A549 (cell line): ENCODE data around the gene RBM11. TPM values are rescaled to one million over a fixed set of nuclear protein-coding genes. Genes with fewer than 3 reads are reported as not detected.

ENCODE experiments used
- ATAC-seq, 2 experiments: fragments of 200-7000 bp in 1 of 2; fragments of >200 bp in 1 of 2; cut with Nextera tagmentation in 1 of 2; cut with Tn5 transposase in 1 of 2; 3 replicates each; pipeline versions ENCODE4 v1.8.0 to v1.9.1; 2018 to 2020; ENCODE audit warnings: mild to moderate bottlenecking in 1 of 2, moderate library complexity in 1 of 2
- CTCF ChIA-PET: fragments of 300-600 bp; sonication (Branson Sonifier 250); formaldehyde crosslinking; extraction: SDS; loops from one replicate; lab custom pipeline; 2021; ENCODE audit warnings: antibody characterized with exemption, inconsistent platforms; lab: Yijun Ruan, JAX
- POLR2A ChIA-PET: fragments of 350-600 bp; formaldehyde crosslinking; extraction: SDS; loops from one replicate; lab custom pipeline; 2021; ENCODE audit warnings: antibody characterized with exemption, inconsistent platforms; lab: Yijun Ruan, JAX
- DNase-seq, 2 experiments: peaks; one replicate each; pipeline versions ENCODE4 v3.0.0 to v3.0.0-alpha.2; 2011 to 2016; ENCODE audit warnings: low read depth in 1 of 2, low spot score in 1 of 2
- FAIRE-seq: peaks from 2 replicates; lab custom pipeline; 2011; peaks lifted over from hg19 to GRCh38; lab: Jason Lieb, UNC
- H3K27ac ChIP-seq, 2 experiments: fragments of >200 bp; sonication (Bioruptor Twin); formaldehyde crosslinking; 3 replicates each; pipeline ENCODE4 v1.5.1; 2016 to 2017
- H3K4me1 ChIP-seq: fragments of >200 bp; sonication (Bioruptor Twin); formaldehyde crosslinking; 3 replicates; pipeline ENCODE4 v1.6.1; 2016
- H3K4me2 ChIP-seq: fragments of >200 bp; sonication (Bioruptor Twin); formaldehyde crosslinking; 3 replicates; pipeline ENCODE4 v1.6.1; 2016
- H3K4me3 ChIP-seq: fragments of >200 bp; sonication (Bioruptor Twin); formaldehyde crosslinking; 3 replicates; pipeline ENCODE4 v1.5.1; 2016
- H3K9me3 ChIP-seq: fragments of >200 bp; sonication (Bioruptor Twin); formaldehyde crosslinking; 3 replicates; pipeline ENCODE4 v1.6.1; 2016
- BHLHE40 ChIP-seq: IDR thresholded peaks from 2 replicates; pipeline ENCODE4 v1.6.1; 2012; ENCODE audit warnings: low read depth, low read length, inconsistent platforms
- EHF ChIP-seq: fragments of 250-450 bp; sonication (Bioruptor Pico); IDR thresholded peaks from 2 replicates; pipeline ENCODE4 v1.5.0; 2020; ENCODE audit warnings: mild to moderate bottlenecking
- EP300 ChIP-seq, 2 experiments: fragments of >200 bp; sonication (Bioruptor Twin); formaldehyde crosslinking; IDR thresholded peaks; 2 replicates in 1 of 2; 3 replicates in 1 of 2; pipeline ENCODE4 v1.6.1; 2016 to 2017
- FOSB ChIP-seq: fragments of 250-450 bp; sonication (Bioruptor Pico); IDR thresholded peaks from 2 replicates; pipeline ENCODE4 v1.5.0; 2020; ENCODE audit warnings: mild to moderate bottlenecking, moderate library complexity
- GATA3 ChIP-seq: IDR thresholded peaks from 2 replicates; pipeline ENCODE4 v1.6.1; 2012; ENCODE audit warnings: borderline replicate concordance
- HDAC2 ChIP-seq: fragments of 200-600 bp; sonication (generic); IDR thresholded peaks from 2 replicates; pipeline ENCODE4 v1.6.1; 2016
- HEYL ChIP-seq: fragments of 250-450 bp; sonication (Bioruptor Pico); IDR thresholded peaks from 2 replicates; pipeline ENCODE4 v1.8.0; 2021; ENCODE audit warnings: mild to moderate bottlenecking, moderate library complexity
- HOXA7 ChIP-seq: fragments of 250-450 bp; sonication (Bioruptor Pico); IDR thresholded peaks from 2 replicates; pipeline ENCODE4 v1.5.0; 2020; ENCODE audit warnings: mild to moderate bottlenecking, moderate library complexity
- JUN ChIP-seq, 2 experiments: fragments of >200 bp; sonication (Bioruptor Twin); formaldehyde crosslinking; IDR thresholded peaks; 2 replicates in 1 of 2; 3 replicates in 1 of 2; pipeline ENCODE4 v1.6.1; 2016 to 2017
- MAFK ChIP-seq: fragments of 450-650 bp; IDR thresholded peaks from 2 replicates; pipeline ENCODE4 v1.6.1; 2014; ENCODE audit not compliant: partially characterized antibody
- NR3C1 ChIP-seq: fragments of >200 bp; sonication (Bioruptor Twin); formaldehyde crosslinking; IDR thresholded peaks from 3 replicates; pipeline ENCODE4 v1.6.1; 2017
- POLR2A ChIP-seq: IDR thresholded peaks from 2 replicates; pipeline ENCODE4 v1.6.1; 2012; ENCODE audit warnings: mild to moderate bottlenecking, low read length
- RAD21 ChIP-seq, 2 experiments: fragments of >200 bp in 1 of 2; sonication (Bioruptor Twin) in 1 of 2; formaldehyde crosslinking in 1 of 2; IDR thresholded peaks in 1 of 2; conservative IDR thresholded peaks in 1 of 2; 2 replicates in 1 of 2; 3 replicates in 1 of 2; pipeline ENCODE4 v1.6.1; 2012 to 2018; ENCODE audit warnings: inconsistent platforms in 1 of 2
- RARB ChIP-seq: fragments of 250-450 bp; sonication (Bioruptor Pico); IDR thresholded peaks from 2 replicates; pipeline ENCODE4 v1.8.0; 2021; ENCODE audit warnings: mild to moderate bottlenecking, moderate library complexity
- RCOR1 ChIP-seq: fragments of 150-350 bp; IDR thresholded peaks from 2 replicates; pipeline ENCODE4 v1.6.1; 2014; ENCODE audit warnings: antibody characterized with exemption, low read length, low read depth
- RNF2 ChIP-seq: fragments of 200-600 bp; sonication (generic); IDR thresholded peaks from 2 replicates; pipeline ENCODE4 v1.6.1; 2016; ENCODE audit warnings: low read depth, mild to moderate bottlenecking, antibody characterized with exemption, moderate library complexity, borderline replicate concordance
- SMC3 ChIP-seq: fragments of >200 bp; sonication (Bioruptor Twin); formaldehyde crosslinking; IDR thresholded peaks from 3 replicates; pipeline ENCODE4 v1.6.1; 2018; ENCODE audit warnings: inconsistent platforms
- TFCP2L1 ChIP-seq: fragments of 250-450 bp; sonication (Bioruptor Pico); IDR thresholded peaks from 2 replicates; pipeline ENCODE4 v1.5.0; 2021; ENCODE audit warnings: mild to moderate bottlenecking
- TP53 ChIP-seq: fragments of 250-450 bp; sonication (Bioruptor Pico); IDR thresholded peaks from 2 replicates; pipeline ENCODE4 v1.5.0; 2021; ENCODE audit warnings: mild to moderate bottlenecking, moderate library complexity
- ZC3H11A ChIP-seq: fragments of 450-650 bp; IDR thresholded peaks from 2 replicates; pipeline ENCODE4 v1.6.1; 2014; ENCODE audit warnings: antibody characterized with exemption, mild to moderate bottlenecking
- ZFP36 ChIP-seq: fragments of 450-650 bp; IDR thresholded peaks from 2 replicates; pipeline ENCODE4 v1.6.1; 2014; ENCODE audit warnings: borderline replicate concordance; ENCODE audit not compliant: partially characterized antibody
- ZNF302 ChIP-seq: fragments of 250-450 bp; sonication (Bioruptor Pico); IDR thresholded peaks from 2 replicates; pipeline ENCODE4 v1.9.0; 2021; ENCODE audit warnings: inconsistent platforms, mild to moderate bottlenecking, moderate library complexity
- WGBS: methylation state at CpG from one replicate; pipeline ENCODE4 v1.1.6; 2017; ENCODE audit errors: missing lambda C conversion rate; 5-methylcytosine and 5-hydroxymethylcytosine counted together
- polyA plus RNA-seq, 4 experiments: library from polyadenylated mRNA; depleted of rRNA in 3 of 4; stranded (reverse); fragments of >200 nt; fragmentation: RNase III in 1 of 4; extraction: RNeasy Plus Mini Kit Qiagen cat#74134 plus additional on column Dnase treatment in 1 of 4; gene quantifications; 2 replicates in 3 of 4; 3 replicates in 1 of 4; pipeline ENCODE4 v1.2.3, GENCODE V29; 2011 to 2017
- TF ChIP-seq, protein P1 (sequence below): fragments of 150-350 bp; IDR thresholded peaks from 2 replicates; pipeline ENCODE4 v1.6.1; 2014; ENCODE audit warnings: low read depth, mild to moderate bottlenecking, low read length
- TF ChIP-seq, protein P2 (sequence below): IDR thresholded peaks from 2 replicates; pipeline ENCODE4 v1.6.1; 2012
- TF ChIP-seq, protein P3 (sequence below): fragments of 250-450 bp; sonication (Bioruptor Pico); IDR thresholded peaks from 2 replicates; pipeline ENCODE4 v1.5.0; 2021; ENCODE audit warnings: mild to moderate bottlenecking, moderate library complexity, borderline replicate concordance
- TF ChIP-seq, protein P4 (sequence below): IDR thresholded peaks from 2 replicates; pipeline ENCODE4 v1.6.1; 2012; ENCODE audit warnings: low read depth, borderline replicate concordance
- TF ChIP-seq, protein P5 (sequence below): fragments of >200 bp; sonication (Bioruptor Twin); formaldehyde crosslinking; IDR thresholded peaks from 2 replicates; pipeline ENCODE4 v1.6.1; 2016

Gene RBM11
- polyA plus RNA-seq, 2 of the 4 experiments (the other 2 are of a cell fraction): 0.19 TPM; not detected in 1

DNA sequence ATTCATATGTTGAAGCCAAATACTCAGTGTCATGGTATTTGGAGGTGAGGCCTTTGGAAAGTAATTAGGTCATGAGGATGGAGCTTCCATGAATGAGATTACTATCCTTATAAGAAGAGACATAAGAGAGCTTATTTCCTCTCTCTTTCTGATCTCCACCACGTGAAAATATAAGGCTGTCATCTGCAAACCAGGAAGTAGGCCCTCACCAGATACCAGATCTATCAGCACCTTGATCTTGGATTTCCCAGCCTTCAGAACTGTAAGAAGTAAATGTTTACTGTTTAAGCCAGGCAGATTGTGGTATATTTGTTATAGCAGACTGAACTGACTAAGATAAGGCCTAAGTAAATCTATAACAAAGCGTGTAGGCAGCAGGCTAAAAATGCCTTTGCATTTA, 25.3 kb downstream of the RBM11 start:
- H3K4me2 ChIP-seq: no peak overlapping the region
- CTCF ChIA-PET: interaction anchor here (1.2 to 1.8 kb wide), 2 partner anchors 12 to 18 kb away, joined by 3 to 4 read pairs; no protein-coding TSS in a partner anchor
- FAIRE-seq (no peak), DNase-seq (no peak), ATAC-seq (no peak)
- no peaks in the 10 kb centered on the region for H3K9me3 ChIP-seq
- 21% methylated on average over 2 of the region's 2 CpGs for WGBS
- H3K27ac ChIP-seq: no peak overlapping the region
- H3K4me3 ChIP-seq: no peak overlapping the region
- H3K4me1 ChIP-seq: no peaks in the 10 kb centered on the region
- POLR2A ChIA-PET: no interaction called here
- TF ChIP-seq NR3C1 (no peak), SMC3 (no peak), EP300 (IDR thresholded peaks at IDR 0.05) (no peak), HOXA7 (CRISPR knock-in tag) (no peak), ZFP36 (no peak), EHF (CRISPR knock-in tag) (no peak), ZNF302 (CRISPR knock-in tag) (no peak), RCOR1 (no peak)
- TF ChIP-seq, protein P1, sequence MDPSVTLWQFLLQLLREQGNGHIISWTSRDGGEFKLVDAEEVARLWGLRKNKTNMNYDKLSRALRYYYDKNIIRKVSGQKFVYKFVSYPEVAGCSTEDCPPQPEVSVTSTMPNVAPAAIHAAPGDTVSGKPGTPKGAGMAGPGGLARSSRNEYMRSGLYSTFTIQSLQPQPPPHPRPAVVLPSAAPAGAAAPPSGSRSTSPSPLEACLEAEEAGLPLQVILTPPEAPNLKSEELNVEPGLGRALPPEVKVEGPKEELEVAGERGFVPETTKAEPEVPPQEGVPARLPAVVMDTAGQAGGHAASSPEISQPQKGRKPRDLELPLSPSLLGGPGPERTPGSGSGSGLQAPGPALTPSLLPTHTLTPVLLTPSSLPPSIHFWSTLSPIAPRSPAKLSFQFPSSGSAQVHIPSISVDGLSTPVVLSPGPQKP: no peak
- TF ChIP-seq, protein P2, sequence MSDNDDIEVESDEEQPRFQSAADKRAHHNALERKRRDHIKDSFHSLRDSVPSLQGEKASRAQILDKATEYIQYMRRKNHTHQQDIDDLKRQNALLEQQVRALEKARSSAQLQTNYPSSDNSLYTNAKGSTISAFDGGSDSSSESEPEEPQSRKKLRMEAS: no peak

DNA sequence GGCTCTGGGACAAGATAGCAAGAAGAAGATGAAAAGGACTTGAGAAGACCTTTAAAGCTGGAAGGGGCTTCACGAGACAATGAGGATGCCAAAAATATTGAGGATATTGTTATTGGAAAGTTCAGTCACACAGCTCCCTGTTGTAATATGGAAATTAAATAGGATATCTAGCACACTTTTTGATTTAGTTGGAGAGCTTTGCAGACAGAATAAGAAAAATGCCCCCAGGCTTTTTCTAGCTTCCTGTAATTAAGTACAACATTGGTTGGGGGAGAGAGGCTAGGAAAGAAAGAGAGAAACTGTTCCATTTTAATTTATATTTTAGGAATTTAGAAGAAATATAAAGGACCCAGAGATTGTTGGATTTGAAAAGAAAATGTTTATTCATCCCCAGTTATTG, 27.5 kb downstream of the RBM11 start:
- H3K9me3 ChIP-seq: no peaks in the 10 kb centered on the region
- H3K4me3 ChIP-seq: no peak overlapping the region
- FAIRE-seq (no peak), DNase-seq (no peak), ATAC-seq (no peak)
- H3K27ac ChIP-seq: no peak overlapping the region
- TF ChIP-seq, protein P2: no peak
- TF ChIP-seq RAD21 (conservative IDR thresholded peaks at IDR 0.05 in 1 of 2, IDR thresholded peaks at IDR 0.05 in 1 of 2): no peak
- TF ChIP-seq EHF (CRISPR knock-in tag): no peak
- no peak for TF ChIP-seq MAFK
- CTCF ChIA-PET: interaction anchor here (1.3 kb wide), 1 partner anchor 10 kb away, joined by 3 read pairs; no protein-coding TSS in a partner anchor
- no peak overlapping the region for H3K4me2 ChIP-seq
- no peaks in the 10 kb centered on the region for H3K4me1 ChIP-seq
- POLR2A ChIA-PET: no interaction called here
- 13% methylated on average over 1 of the region's 1 CpG for WGBS

DNA sequence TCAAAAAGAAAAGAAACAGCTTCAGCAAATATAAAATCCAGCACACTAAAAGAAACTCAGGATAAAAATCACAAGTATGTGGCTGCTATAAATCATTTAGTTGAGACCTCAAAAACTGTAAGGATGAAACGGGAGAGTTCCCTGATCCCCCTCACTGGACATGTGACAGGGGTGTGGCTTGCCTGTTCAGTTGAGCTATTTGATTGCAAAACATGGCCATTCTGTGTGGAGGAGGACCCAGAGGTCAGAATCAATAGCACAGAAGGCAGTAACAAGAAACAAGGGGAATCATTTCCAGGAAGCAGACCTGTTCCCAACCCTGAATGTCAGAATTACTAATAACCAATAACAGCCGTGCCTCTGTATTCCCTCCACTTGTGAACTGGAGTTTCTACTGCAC, 27.9 kb downstream of the RBM11 start:
- CTCF ChIA-PET: interaction anchor here (1.3 kb wide), 1 partner anchor 9 kb away, joined by 3 read pairs; no protein-coding TSS in a partner anchor
- no peaks in the 10 kb centered on the region for H3K9me3 ChIP-seq
- TF ChIP-seq, protein P3, sequence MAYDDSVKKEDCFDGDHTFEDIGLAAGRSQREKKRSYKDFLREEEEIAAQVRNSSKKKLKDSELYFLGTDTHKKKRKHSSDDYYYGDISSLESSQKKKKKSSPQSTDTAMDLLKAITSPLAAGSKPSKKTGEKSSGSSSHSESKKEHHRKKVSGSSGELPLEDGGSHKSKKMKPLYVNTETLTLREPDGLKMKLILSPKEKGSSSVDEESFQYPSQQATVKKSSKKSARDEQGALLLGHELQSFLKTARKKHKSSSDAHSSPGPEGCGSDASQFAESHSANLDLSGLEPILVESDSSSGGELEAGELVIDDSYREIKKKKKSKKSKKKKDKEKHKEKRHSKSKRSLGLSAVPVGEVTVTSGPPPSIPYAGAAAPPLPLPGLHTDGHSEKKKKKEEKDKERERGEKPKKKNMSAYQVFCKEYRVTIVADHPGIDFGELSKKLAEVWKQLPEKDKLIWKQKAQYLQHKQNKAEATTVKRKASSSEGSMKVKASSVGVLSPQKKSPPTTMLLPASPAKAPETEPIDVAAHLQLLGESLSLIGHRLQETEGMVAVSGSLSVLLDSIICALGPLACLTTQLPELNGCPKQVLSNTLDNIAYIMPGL (CRISPR knock-in tag): no peak
- no peak for TF ChIP-seq ZC3H11A
- TF ChIP-seq ZFP36: no peak
- TF ChIP-seq FOSB (CRISPR knock-in tag): no peak
- TF ChIP-seq RARB (CRISPR knock-in tag): no peak
- no peak for TF ChIP-seq TFCP2L1
- TF ChIP-seq RNF2: no peak
- no peak for TF ChIP-seq POLR2A
- TF ChIP-seq HDAC2: no peak
- no peak for TF ChIP-seq BHLHE40
- TF ChIP-seq, protein P4, sequence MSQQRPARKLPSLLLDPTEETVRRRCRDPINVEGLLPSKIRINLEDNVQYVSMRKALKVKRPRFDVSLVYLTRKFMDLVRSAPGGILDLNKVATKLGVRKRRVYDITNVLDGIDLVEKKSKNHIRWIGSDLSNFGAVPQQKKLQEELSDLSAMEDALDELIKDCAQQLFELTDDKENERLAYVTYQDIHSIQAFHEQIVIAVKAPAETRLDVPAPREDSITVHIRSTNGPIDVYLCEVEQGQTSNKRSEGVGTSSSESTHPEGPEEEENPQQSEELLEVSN: no peak
- TF ChIP-seq, protein P5, sequence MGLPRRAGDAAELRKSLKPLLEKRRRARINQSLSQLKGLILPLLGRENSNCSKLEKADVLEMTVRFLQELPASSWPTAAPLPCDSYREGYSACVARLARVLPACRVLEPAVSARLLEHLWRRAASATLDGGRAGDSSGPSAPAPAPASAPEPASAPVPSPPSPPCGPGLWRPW: no peak
- TF ChIP-seq GATA3: no peak
- no peak for TF ChIP-seq HEYL (CRISPR knock-in tag)
- TF ChIP-seq JUN (IDR thresholded peaks at IDR 0.05): no peak
- TF ChIP-seq, protein P1: no peak
- no peak for TF ChIP-seq TP53 (CRISPR knock-in tag)
- TF ChIP-seq MAFK: no peak
- H3K4me2 ChIP-seq: no peak overlapping the region
- H3K4me3 ChIP-seq: no peak overlapping the region
- WGBS: 0% methylated on average over 2 of the region's 2 CpGs
- no peak for FAIRE-seq
- POLR2A ChIA-PET: no interaction called here
- no peak overlapping the region for H3K27ac ChIP-seq
- no peaks in the 10 kb centered on the region for H3K4me1 ChIP-seq
- no peak for DNase-seq
- no peak for ATAC-seq
